GM18511 (cell line): ENCODE data around the gene PCDHGA7.
A peak's percentile ranks its signal among the peaks of the same experiment; 100 is the strongest.
"Not testable (repeated sequence)": the region's sequence is repeated elsewhere in the genome, so short reads cannot be mapped to it uniquely, and the experiment has no call there.

ENCODE experiments used
- ATAC-seq: cut with Tn5 transposase; IDR thresholded peaks from one replicate; pipeline ENCODE4 v1.9.1; 2021; ENCODE audit warnings: mild to moderate bottlenecking, moderate library complexity; ENCODE audit not compliant: unreplicated experiment

Gene PCDHGA7

GRCh38 chr5:141382469-141383294 lies at the start of gene PCDHGA7:
PCDHGA7 (plus strand) TSS chr5:141382742; CDS start chr5:141382900, 158 bp downstream.
- ATAC-seq = no peak

GRCh38 chr5:141338538-141339306 lies 43.8 kb upstream of the PCDHGA7 start, which contains the start of gene PCDHGA2:
PCDHGA2 (plus strand) TSS chr5:141338760.
- ATAC-seq = no peak

GRCh38 chr5:141340781-141341354 lies 41.7 kb upstream of the PCDHGA7 start:
- not testable (repeated sequence) for ATAC-seq

GRCh38 chr5:141342773-141343172 lies 39.8 kb upstream of the PCDHGA7 start:
- ATAC-seq = no peak

GRCh38 chr5:141343242-141343952 lies 39.1 kb upstream of the PCDHGA7 start, which contains the start of gene PCDHGA3:
PCDHGA3 (plus strand) TSS chr5:141343829; CDS start chr5:141344034, 205 bp downstream.
- ATAC-seq = no peak

- ATAC-seq = no peak
Measured at GRCh38 chr5:141343953-141344463, 38.5 kb upstream of the PCDHGA7 start.

- no peak for ATAC-seq
Measured at GRCh38 chr5:141345327-141345726, 37.2 kb upstream of the PCDHGA7 start.

GRCh38 chr5:141346017-141346416 lies 36.5 kb upstream of the PCDHGA7 start:
- not testable (repeated sequence) for ATAC-seq

- peak; percentile 87 for ATAC-seq
Measured at GRCh38 chr5:141349917-141350619, 32.5 kb upstream of the PCDHGA7 start, which contains the start of gene PCDHGB1. PCDHGB1 (plus strand) TSS chr5:141350099; CDS start chr5:141350261, 162 bp downstream.

GRCh38 chr5:141351591-141351990 lies 31.0 kb upstream of the PCDHGA7 start:
- ATAC-seq = no peak

- no peak for ATAC-seq
Measured at GRCh38 chr5:141354900-141355469, 27.6 kb upstream of the PCDHGA7 start, which contains the start of gene PCDHGA4. PCDHGA4 (plus strand) TSS chr5:141355021; CDS start chr5:141355108, 87 bp downstream.

- ATAC-seq = no peak
Measured at GRCh38 chr5:141355641-141356040, 26.9 kb upstream of the PCDHGA7 start.

GRCh38 chr5:141356133-141356532 lies 26.4 kb upstream of the PCDHGA7 start:
- ATAC-seq = no peak

- ATAC-seq = no peak
Measured at GRCh38 chr5:141356950-141357349, 25.6 kb upstream of the PCDHGA7 start.

- peak; percentile 91 for ATAC-seq
Measured at GRCh38 chr5:141359790-141360426, 22.6 kb upstream of the PCDHGA7 start, which contains the start of gene PCDHGB2. PCDHGB2 (plus strand) TSS chr5:141359994; CDS start chr5:141360136, 142 bp downstream.

- no peak for ATAC-seq
Measured at GRCh38 chr5:141360685-141361084, 21.9 kb upstream of the PCDHGA7 start.

GRCh38 chr5:141362719-141363118 lies 19.8 kb upstream of the PCDHGA7 start:
- ATAC-seq = no peak

GRCh38 chr5:141363952-141364660 lies 18.4 kb upstream of the PCDHGA7 start, which contains the start of gene PCDHGA5:
PCDHGA5 (plus strand) TSS chr5:141364162; CDS start chr5:141364331, 169 bp downstream.
- ATAC-seq = no peak
